ENCODE measurements around the gene SEMA6B. TPM values are rescaled to one million over a fixed set of nuclear protein-coding genes. Genes with fewer than 3 reads are reported as not detected.

The SEMA6B gene
- total RNA-seq, 1 experiment from 2014 or later: 5.7 TPM

DNA sequence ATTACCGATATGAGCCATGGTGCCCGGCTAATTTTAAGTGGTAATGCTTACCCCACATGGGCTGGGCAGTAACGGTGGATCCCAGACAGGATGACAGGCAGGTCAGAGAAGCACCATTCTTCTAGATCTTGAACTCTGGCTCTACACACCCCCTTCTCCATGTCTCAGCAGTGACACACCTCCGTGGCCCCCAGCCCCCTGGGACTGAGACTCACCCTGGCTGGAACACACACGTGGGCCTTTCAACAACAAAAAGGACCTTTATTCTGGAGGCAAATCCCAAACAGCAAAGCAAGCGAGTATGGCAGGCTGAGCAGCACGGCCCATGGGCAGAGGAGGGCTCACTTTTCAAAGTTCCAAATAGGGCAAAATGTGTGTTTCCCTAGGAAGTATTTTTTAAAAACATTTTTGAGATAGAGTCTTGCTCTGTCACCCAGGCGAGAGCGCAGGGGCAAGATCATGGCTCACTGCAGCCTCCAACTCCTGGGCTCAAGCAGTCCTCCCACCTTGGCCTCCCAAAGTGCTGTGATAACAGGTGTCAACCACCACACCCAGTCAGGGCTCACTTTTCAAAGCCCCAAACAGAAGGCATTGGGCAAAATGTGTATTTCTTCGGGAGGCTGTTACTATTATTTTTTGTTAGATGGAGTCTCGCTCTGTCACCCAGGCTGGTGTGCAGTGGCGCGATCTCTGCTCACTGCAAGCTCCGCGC, 37.0 kb downstream of the SEMA6B start:
- in situ Hi-C loops (cut with HindIII; ENCODE audit: low pct_unique_long_range_greater_than_20kb, low sequenced_read_pairs) (no loop called here), intact Hi-C loops (cut with micrococcal nuclease; ENCODE audit: unreplicated experiment) (no loop called here)
- no peaks in the 10 kb centered on the region for H3K9me3 ChIP-seq (ENCODE audit: control insufficient read depth, insufficient read depth, low read depth, low read length)
- H3K27me3 ChIP-seq (ENCODE audit: control insufficient read depth, insufficient read depth, low read length): no peaks in the 10 kb centered on the region
- H3K4me1 ChIP-seq (ENCODE audit: control insufficient read depth, insufficient read depth, low read length): peaks cover 8% of the 10 kb centered on the region
- BruUV-seq (replicated peaks): no TSS peak
- CTCF ChIA-PET: interaction anchor here (0.7 to 1.4 kb wide), 2 partner anchors 12 to 33 kb away, joined by 3 to 8 read pairs; partner anchors contain the start of gene PLIN5
- no peaks in the 10 kb centered on the region for H3K36me3 ChIP-seq (ENCODE audit: control insufficient read depth, insufficient read depth, low read length)
- DNase-seq (ENCODE audit: low read depth, low spot score) (no peak), ATAC-seq (no peak)
- H3K4me3 ChIP-seq (ENCODE audit: low read depth in 2 of 2, low read length in 2 of 2): no peak overlapping the region
- TF ChIP-seq, protein P1, sequence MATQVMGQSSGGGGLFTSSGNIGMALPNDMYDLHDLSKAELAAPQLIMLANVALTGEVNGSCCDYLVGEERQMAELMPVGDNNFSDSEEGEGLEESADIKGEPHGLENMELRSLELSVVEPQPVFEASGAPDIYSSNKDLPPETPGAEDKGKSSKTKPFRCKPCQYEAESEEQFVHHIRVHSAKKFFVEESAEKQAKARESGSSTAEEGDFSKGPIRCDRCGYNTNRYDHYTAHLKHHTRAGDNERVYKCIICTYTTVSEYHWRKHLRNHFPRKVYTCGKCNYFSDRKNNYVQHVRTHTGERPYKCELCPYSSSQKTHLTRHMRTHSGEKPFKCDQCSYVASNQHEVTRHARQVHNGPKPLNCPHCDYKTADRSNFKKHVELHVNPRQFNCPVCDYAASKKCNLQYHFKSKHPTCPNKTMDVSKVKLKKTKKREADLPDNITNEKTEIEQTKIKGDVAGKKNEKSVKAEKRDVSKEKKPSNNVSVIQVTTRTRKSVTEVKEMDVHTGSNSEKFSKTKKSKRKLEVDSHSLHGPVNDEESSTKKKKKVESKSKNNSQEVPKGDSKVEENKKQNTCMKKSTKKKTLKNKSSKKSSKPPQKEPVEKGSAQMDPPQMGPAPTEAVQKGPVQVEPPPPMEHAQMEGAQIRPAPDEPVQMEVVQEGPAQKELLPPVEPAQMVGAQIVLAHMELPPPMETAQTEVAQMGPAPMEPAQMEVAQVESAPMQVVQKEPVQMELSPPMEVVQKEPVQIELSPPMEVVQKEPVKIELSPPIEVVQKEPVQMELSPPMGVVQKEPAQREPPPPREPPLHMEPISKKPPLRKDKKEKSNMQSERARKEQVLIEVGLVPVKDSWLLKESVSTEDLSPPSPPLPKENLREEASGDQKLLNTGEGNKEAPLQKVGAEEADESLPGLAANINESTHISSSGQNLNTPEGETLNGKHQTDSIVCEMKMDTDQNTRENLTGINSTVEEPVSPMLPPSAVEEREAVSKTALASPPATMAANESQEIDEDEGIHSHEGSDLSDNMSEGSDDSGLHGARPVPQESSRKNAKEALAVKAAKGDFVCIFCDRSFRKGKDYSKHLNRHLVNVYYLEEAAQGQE (IDR thresholded peaks at IDR 0.05; ENCODE audit: insufficient read depth in 1 of 2, low read depth in 2 of 2, low read length in 1 of 2): no peak
- POLR2A ChIA-PET: no interaction called here
- H3K27ac ChIP-seq (ENCODE audit: low read length): no peak overlapping the region

DNA sequence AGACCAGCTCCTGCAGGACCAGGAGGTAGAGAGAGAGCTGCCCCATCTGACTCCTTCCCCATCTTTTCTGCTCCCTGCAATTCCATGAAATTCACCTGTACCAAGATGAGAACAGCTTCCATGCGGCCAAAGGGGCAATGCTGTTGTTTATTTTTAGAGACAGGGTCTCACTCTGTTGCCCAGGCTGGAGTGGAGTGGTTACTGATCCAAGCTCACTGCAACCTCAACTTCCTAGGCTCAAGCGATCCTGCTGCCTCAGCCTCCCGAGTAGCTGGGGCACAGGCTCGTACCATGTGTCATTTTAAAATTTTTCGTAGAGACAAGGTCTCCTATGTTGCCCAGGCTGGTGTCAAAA, 37.6 kb downstream of the SEMA6B start:
- ChIA-PET POLR2A (no interaction called here), CTCF (no interaction called here)
- no peak for DNase-seq (ENCODE audit: low read depth, low spot score)
- no peak for ATAC-seq
- TF ChIP-seq, protein P2, sequence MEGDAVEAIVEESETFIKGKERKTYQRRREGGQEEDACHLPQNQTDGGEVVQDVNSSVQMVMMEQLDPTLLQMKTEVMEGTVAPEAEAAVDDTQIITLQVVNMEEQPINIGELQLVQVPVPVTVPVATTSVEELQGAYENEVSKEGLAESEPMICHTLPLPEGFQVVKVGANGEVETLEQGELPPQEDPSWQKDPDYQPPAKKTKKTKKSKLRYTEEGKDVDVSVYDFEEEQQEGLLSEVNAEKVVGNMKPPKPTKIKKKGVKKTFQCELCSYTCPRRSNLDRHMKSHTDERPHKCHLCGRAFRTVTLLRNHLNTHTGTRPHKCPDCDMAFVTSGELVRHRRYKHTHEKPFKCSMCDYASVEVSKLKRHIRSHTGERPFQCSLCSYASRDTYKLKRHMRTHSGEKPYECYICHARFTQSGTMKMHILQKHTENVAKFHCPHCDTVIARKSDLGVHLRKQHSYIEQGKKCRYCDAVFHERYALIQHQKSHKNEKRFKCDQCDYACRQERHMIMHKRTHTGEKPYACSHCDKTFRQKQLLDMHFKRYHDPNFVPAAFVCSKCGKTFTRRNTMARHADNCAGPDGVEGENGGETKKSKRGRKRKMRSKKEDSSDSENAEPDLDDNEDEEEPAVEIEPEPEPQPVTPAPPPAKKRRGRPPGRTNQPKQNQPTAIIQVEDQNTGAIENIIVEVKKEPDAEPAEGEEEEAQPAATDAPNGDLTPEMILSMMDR (IDR thresholded peaks at IDR 0.05): no peak
- TF ChIP-seq SIN3A (IDR thresholded peaks at IDR 0.05; ENCODE audit: borderline replicate concordance, insufficient read depth, low read depth, low read length) (no peak), TCF7L2 (IDR thresholded peaks at IDR 0.05; ENCODE audit: low read depth, low read length) (no peak), POLR2AphosphoS5 (IDR thresholded peaks at IDR 0.05; ENCODE audit: low read depth, low read length) (no peak)
- TF ChIP-seq, protein P1 (IDR thresholded peaks at IDR 0.05; ENCODE audit: insufficient read depth in 1 of 2, low read depth in 2 of 2, low read length in 1 of 2): no peak
- no TSS peak for BruUV-seq (replicated peaks)
- in situ Hi-C loops (cut with HindIII; ENCODE audit: low pct_unique_long_range_greater_than_20kb, low sequenced_read_pairs): no loop called here
- intact Hi-C loops (cut with micrococcal nuclease; ENCODE audit: unreplicated experiment): no loop called here
- no peak overlapping the region for H3K4me3 ChIP-seq (ENCODE audit: low read depth in 2 of 2, low read length in 2 of 2)
- H3K36me3 ChIP-seq (ENCODE audit: control insufficient read depth, insufficient read depth, low read length): no peaks in the 10 kb centered on the region
- H3K4me1 ChIP-seq (ENCODE audit: control insufficient read depth, insufficient read depth, low read length): peaks cover 13% of the 10 kb centered on the region
- H3K9me3 ChIP-seq (ENCODE audit: control insufficient read depth, insufficient read depth, low read depth, low read length): no peaks in the 10 kb centered on the region
- no peak overlapping the region for H3K27ac ChIP-seq (ENCODE audit: low read length)
- no peaks in the 10 kb centered on the region for H3K27me3 ChIP-seq (ENCODE audit: control insufficient read depth, insufficient read depth, low read length)

Measured in Panc1 (cell line).